T-helper 17 cell (primary cell): ENCODE measurements around the gene CEP68. TPM values are rescaled to one million over a fixed set of nuclear protein-coding genes. Genes with fewer than 3 reads are reported as not detected.

ENCODE experiments used
- ATAC-seq: fragments of 150-1000 bp; cut with Tn5 transposase; 2 replicates; pipeline ENCODE4 v1.10.0; 2021; ENCODE audit warnings: mild to moderate bottlenecking, moderate library complexity
- DNase-seq, 3 donors: peaks; one replicate each; pipeline versions ENCODE4 v3.0.0 to v3.0.0-alpha.2; 2020 to 2021
- H3K9me3 ChIP-seq: one replicate; pipeline ENCODE4 v1.7.0; 2013; ENCODE audit warnings: low read length, mild to moderate bottlenecking; ENCODE audit not compliant: control insufficient read depth, poor library complexity, severe bottlenecking
- H3K27ac Mint-ChIP-seq: one replicate; pipeline ENCODE4 v1.8.0; 2022; ENCODE audit warnings: mild to moderate bottlenecking, moderate library complexity, mixed read lengths
- H3K27me3 Mint-ChIP-seq: one replicate; pipeline ENCODE4 v1.8.0; 2022; ENCODE audit warnings: mixed read lengths
- H3K36me3 Mint-ChIP-seq: one replicate; pipeline ENCODE4 v1.8.0; 2022; ENCODE audit warnings: low read depth, mixed read lengths
- H3K4me1 Mint-ChIP-seq: one replicate; pipeline ENCODE4 v1.8.0; 2022; ENCODE audit warnings: mild to moderate bottlenecking, mixed read lengths
- H3K4me3 Mint-ChIP-seq: one replicate; pipeline ENCODE4 v1.8.0; 2022; ENCODE audit warnings: mild to moderate bottlenecking, moderate library complexity, mixed read lengths
- total RNA-seq, 4 donors: library from RNA in 2 of 4; stranded (reverse) in 2 of 4; gene quantifications; one replicate each; pipeline ENCODE4 v1.2.3 and lab custom pipeline; 2022 to 2026

The CEP68 gene
- total RNA-seq, 2 donors from 2014 or later: 13.6 to 22.5 TPM

GRCh38 chr2:65035351-65035943 is 20.8 kb upstream of the CEP68 start:
- peaks cover 31% of the 10 kb centered on the region for H3K4me1 Mint-ChIP-seq
- DNase-seq: no peak
- no peaks in the 10 kb centered on the region for H3K9me3 ChIP-seq
- H3K4me3 Mint-ChIP-seq: no peak overlapping the region
- H3K27me3 Mint-ChIP-seq: no peaks in the 10 kb centered on the region
- ATAC-seq: no peak
- H3K27ac Mint-ChIP-seq: no peak overlapping the region
- H3K36me3 Mint-ChIP-seq: peaks cover 7% of the 10 kb centered on the region

DNA sequence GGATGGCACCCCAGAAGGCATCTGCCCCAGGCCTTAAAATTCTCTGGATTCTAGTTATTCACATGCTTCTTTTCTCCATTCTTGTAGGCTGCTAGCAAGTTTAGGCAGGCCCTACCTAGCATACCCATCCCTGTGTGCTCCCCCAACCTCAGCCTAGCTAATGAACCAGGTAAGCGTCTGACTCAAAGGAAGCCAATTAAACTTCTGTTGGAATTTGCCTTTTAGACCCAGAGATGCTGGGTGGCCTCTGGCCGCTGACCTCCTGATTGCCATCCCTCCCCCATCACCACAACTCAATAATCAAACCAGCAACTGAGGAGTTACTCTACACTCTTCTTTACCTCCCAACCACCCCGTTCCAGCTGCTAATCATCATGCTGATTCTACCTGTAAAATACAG is 19.0 kb upstream of the CEP68 start:
- Mint-ChIP-seq H3K4me1 (peaks cover 17% of the 10 kb centered on the region), H3K27ac (no peak overlapping the region), H3K4me3 (no peak overlapping the region), H3K36me3 (peaks cover 7% of the 10 kb centered on the region), H3K27me3 (no peaks in the 10 kb centered on the region)
- no peaks in the 10 kb centered on the region for H3K9me3 ChIP-seq
- no peak for DNase-seq
- ATAC-seq: no peak

DNA sequence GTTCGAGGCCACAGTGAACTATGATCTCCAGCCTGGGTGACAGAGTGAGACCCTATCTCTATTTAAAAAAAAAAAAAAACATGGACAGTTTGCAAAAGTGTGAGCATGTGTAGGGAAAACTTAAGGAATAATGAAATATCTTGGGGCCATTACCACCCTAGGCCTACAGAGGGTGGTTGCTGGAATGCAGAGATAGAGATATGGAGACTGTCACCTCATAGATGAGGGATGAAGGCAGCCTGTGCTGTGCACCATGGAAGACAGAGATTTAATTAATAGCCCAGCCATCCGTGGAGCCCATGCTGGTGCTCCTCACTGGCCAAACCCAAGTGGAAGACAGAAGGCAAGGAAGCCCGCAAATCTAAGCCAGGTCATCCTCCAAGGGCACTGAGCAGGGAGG is 16.6 kb upstream of the CEP68 start:
- ATAC-seq (no peak), DNase-seq (no peak)
- H3K9me3 ChIP-seq: no peaks in the 10 kb centered on the region
- peaks cover 9% of the 10 kb centered on the region for H3K4me1 Mint-ChIP-seq
- peaks cover 6% of the 10 kb centered on the region for H3K36me3 Mint-ChIP-seq
- no peak overlapping the region for H3K4me3 Mint-ChIP-seq
- H3K27ac Mint-ChIP-seq: no peak overlapping the region
- no peaks in the 10 kb centered on the region for H3K27me3 Mint-ChIP-seq

DNA sequence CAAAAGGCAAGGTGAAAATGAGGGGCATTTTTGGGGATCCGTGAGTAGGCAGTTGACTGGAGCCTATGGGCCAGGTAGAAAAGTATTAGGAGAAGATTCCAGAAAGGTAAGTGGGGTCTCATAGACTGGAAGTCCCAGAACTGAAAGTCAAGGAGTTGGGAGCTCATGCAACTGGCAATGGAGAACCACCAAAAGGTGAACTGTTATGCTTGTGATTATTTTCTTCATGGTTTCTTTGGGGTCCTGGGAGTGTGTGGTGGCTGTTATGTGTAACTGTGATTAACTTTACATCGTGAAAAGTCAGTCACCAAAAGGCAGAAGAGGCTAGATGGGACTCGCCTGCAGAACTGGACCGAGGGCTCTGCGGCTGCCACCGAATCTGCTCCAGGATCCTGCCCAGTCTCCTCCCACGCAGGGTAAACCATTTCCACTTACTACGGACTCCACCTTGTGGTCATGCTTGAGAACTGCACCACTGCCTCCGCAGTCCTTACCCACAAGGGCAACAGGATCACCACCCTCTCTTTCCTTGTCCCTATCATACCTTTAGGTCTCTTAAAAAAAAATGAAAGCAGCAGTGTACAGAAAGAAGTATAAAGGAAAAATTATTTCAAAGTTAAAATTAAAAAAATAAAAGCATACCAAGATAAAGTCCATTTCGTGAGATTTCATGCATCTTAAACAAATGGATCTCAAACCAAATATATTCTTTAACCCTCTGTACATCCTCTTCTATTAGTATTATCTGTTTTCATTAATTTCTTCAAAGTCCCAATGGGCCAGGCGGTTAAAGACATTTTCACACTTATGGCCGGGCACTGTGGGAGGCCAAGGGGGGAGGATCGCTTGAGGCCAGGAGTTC is 15.6 kb upstream of the CEP68 start:
- peaks cover 9% of the 10 kb centered on the region for H3K4me1 Mint-ChIP-seq
- ATAC-seq: peak; percentile 100

DNA sequence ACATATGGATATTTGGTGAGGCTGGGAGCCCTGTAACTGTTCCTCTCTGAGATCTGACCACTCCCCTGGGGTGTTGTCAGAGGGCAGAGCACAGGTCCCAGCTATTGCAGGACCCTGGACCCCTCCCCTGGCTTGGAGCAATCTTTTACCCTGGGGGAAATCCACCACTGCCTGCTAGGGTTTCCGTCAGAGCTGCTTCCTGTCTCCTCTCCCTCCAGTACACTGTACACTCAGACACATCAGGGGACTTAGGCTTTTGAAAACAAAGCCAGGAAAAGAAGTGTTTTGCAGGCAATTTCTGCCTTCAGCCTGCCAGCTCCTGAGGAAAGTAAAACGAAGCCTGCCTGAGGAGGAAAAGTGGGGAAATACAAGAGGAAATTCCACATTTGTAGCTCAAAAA is 13.2 kb upstream of the CEP68 start:
- H3K27ac Mint-ChIP-seq: no peak overlapping the region
- peaks cover 9% of the 10 kb centered on the region for H3K4me1 Mint-ChIP-seq
- H3K4me3 Mint-ChIP-seq: no peak overlapping the region
- DNase-seq (no peak), ATAC-seq (no peak)
- peaks cover 6% of the 10 kb centered on the region for H3K36me3 Mint-ChIP-seq
- H3K27me3 Mint-ChIP-seq: no peaks in the 10 kb centered on the region
- H3K9me3 ChIP-seq: no peaks in the 10 kb centered on the region

More for the DNA sequence above, 15.6 kb upstream of the CEP68 start:
- Mint-ChIP-seq H3K36me3 (peaks cover 6% of the 10 kb centered on the region), H3K4me3 (no peak overlapping the region), H3K27me3 (no peaks in the 10 kb centered on the region), H3K27ac (no peak overlapping the region)
- DNase-seq: peak; percentile 48 to 66 (median 57)
- H3K9me3 ChIP-seq: no peaks in the 10 kb centered on the region

DNA sequence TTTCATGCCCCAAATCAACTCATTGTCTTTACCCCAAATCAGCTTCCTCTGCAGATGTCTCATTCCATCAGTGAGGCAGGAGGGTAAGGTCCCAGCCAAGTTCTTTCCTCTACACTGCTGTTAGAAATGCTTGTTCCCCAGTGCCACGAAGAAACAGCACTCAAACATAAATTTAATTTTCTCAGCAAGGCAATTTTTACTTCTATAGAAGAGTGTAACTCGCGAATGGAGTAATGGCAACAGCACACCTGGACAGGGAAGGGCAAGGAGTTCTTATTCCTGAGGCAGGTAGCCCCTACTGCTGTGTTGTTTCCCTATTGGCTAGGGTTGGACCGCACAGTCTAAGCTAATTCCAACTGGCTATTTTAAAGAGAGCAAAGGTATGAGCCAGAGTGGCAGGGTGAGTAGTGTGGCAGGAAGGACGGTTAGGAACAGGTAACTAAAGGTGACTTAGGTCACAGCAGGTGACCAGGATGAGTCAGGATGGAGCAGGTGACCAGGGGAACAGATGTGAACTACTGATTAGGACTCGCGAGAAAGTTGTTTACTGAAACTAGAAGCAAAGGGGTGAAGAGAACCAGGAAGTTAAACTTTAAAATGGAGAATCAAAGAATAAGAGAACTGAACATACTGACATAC is 12.0 kb upstream of the CEP68 start:
- H3K36me3 Mint-ChIP-seq: peaks cover 3% of the 10 kb centered on the region
- ATAC-seq (no peak), DNase-seq (no peak)
- H3K4me1 Mint-ChIP-seq: peaks cover 9% of the 10 kb centered on the region
- no peak overlapping the region for H3K4me3 Mint-ChIP-seq
- no peak overlapping the region for H3K27ac Mint-ChIP-seq
- no peaks in the 10 kb centered on the region for H3K27me3 Mint-ChIP-seq
- no peaks in the 10 kb centered on the region for H3K9me3 ChIP-seq

GRCh38 chr2:65045651-65046050 is 10.6 kb upstream of the CEP68 start:
- peaks cover 1% of the 10 kb centered on the region for H3K4me1 Mint-ChIP-seq
- DNase-seq: no peak
- H3K4me3 Mint-ChIP-seq: no peak overlapping the region
- H3K36me3 Mint-ChIP-seq: peaks cover 3% of the 10 kb centered on the region
- H3K27ac Mint-ChIP-seq: no peak overlapping the region
- H3K27me3 Mint-ChIP-seq: no peaks in the 10 kb centered on the region
- no peaks in the 10 kb centered on the region for H3K9me3 ChIP-seq
- no peak for ATAC-seq

- Mint-ChIP-seq H3K4me1 (no peaks in the 10 kb centered on the region), H3K4me3 (no peak overlapping the region), H3K36me3 (peaks cover 7% of the 10 kb centered on the region), H3K27me3 (no peaks in the 10 kb centered on the region), H3K27ac (no peak overlapping the region)
- H3K9me3 ChIP-seq: no peaks in the 10 kb centered on the region
- DNase-seq (no peak), ATAC-seq (no peak)
These were observed 9.4 kb upstream of the CEP68 start for GRCh38 chr2:65046633-65047407.

DNA sequence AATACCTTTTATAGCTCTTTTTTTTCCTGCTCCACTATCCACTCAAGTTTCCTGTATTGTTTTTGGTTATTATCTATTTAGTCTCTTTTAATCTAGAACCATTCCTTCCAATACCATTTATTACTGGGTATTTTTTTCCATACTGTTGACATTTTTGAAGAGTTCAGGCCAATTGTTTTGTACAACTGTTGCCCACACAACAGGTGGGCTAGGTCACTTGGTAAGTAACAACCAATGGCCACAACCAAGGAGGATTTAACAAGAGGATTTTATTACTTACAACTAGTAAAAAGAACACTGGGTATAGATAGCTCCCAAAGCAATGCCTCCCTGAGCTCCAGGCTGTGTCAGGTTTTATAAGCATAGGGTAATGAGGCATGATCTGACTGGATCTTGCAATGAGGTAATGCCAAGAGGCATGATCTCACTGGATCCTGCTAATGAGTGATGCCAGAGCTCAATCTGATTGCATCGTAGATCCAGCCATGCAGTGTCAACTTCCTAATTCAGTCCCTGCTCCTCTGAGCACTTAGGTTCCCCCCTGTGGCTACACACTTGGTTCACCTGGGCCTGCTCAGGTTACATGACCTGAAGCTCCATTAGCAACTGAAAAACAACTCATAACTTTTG is 7.1 kb upstream of the CEP68 start:
- DNase-seq: no peak
- no peak overlapping the region for H3K4me3 Mint-ChIP-seq
- no peak for ATAC-seq
- peaks cover 7% of the 10 kb centered on the region for H3K36me3 Mint-ChIP-seq
- H3K9me3 ChIP-seq: no peaks in the 10 kb centered on the region
- H3K27ac Mint-ChIP-seq: no peak overlapping the region
- no peaks in the 10 kb centered on the region for H3K27me3 Mint-ChIP-seq
- H3K4me1 Mint-ChIP-seq: peaks cover 8% of the 10 kb centered on the region

- ATAC-seq (no peak), DNase-seq (no peak)
- H3K9me3 ChIP-seq: no peaks in the 10 kb centered on the region
- H3K36me3 Mint-ChIP-seq: peaks cover 4% of the 10 kb centered on the region
- H3K4me1 Mint-ChIP-seq: peaks cover 15% of the 10 kb centered on the region
- H3K4me3 Mint-ChIP-seq: no peak overlapping the region
- no peaks in the 10 kb centered on the region for H3K27me3 Mint-ChIP-seq
- H3K27ac Mint-ChIP-seq: no peak overlapping the region
These were observed 5.3 kb upstream of the CEP68 start for GRCh38 chr2:65050931-65051330.

GRCh38 chr2:65053199-65053598 is 3.0 kb upstream of the CEP68 start:
- Mint-ChIP-seq H3K27me3 (no peaks in the 10 kb centered on the region), H3K27ac (peak overlapping the region; percentile 56), H3K36me3 (peaks cover 4% of the 10 kb centered on the region), H3K4me1 (peaks cover 28% of the 10 kb centered on the region), H3K4me3 (peak overlapping the region; percentile 59)
- DNase-seq (no peak), ATAC-seq (no peak)
- no peaks in the 10 kb centered on the region for H3K9me3 ChIP-seq

DNA sequence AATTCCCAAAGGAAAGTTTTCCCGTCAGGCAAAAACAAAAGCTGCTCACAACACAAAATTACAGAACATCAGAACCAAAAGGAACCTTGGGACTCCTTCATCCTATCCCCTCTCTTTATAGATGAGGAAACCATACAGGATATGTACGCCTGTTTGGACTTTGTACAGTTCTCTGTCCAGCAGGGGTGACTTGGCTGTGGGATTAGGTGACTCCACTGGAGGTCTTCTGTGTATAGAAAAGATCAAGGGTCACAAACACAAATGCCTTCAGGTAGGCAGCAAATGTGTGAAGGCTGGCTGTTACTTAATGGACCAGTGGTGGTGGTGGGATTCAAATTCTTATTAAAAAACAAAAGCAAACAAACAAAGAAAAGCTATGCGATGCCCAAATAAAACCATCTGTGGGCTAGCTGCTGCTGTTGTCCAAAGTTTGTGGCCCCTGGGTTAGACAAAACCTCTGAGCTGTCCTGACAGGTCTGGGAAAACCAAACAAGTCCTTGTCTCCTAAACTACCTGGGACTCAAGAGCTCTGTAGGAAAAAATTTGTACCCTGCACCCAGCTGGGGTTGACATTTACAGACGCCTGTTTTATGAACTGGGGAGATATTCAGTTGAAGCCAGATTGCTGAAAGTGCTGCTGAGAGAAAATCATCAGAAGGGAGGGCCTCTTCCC is 1.3 kb upstream of the CEP68 start:
- ATAC-seq (no peak), DNase-seq (no peak)
- Mint-ChIP-seq H3K27ac (peak overlapping the region; percentile 84), H3K4me1 (peaks cover 36% of the 10 kb centered on the region), H3K4me3 (peak overlapping the region; percentile 95), H3K27me3 (no peaks in the 10 kb centered on the region), H3K36me3 (peaks cover 4% of the 10 kb centered on the region)
- H3K9me3 ChIP-seq: no peaks in the 10 kb centered on the region
